Testis (tissue), 2 donors: ENCODE results near the gene REV3L.

Experiments used
- CTCF ChIP-seq, 3 experiments: fragments of 450-650 bp in 2 of 3; fragments of 200-600 bp in 1 of 3; sonication (generic) in 1 of 3; IDR thresholded peaks; one replicate each; pipeline ENCODE4 v1.5.1; 2016 to 2019; ENCODE audit warnings: antibody characterized with exemption in 3 of 3, mild to moderate bottlenecking in 2 of 3, moderate library complexity in 1 of 3
- POLR2A ChIP-seq: fragments of 450-650 bp; IDR thresholded peaks from one replicate; pipeline ENCODE4 v1.6.1; 2017; ENCODE audit warnings: antibody characterized with exemption, mild to moderate bottlenecking, moderate library complexity

GRCh38 chr6:111307275-111307858, 175.7 kb downstream of the REV3L start:
- TF ChIP-seq POLR2A: no peak
- no peak for TF ChIP-seq CTCF (IDR thresholded peaks at IDR 0.05)
